ENCODE results near the gene GLB1L. TPM values are rescaled to one million over a fixed set of nuclear protein-coding genes. Genes with fewer than 3 reads are reported as not detected.

GLB1L gene
- total RNA-seq, 1 experiment from 2014 or later, result 6.9 TPM

GRCh38 chr2:219291394-219291793 lies 46.1 kb upstream of the GLB1L start:
- peaks cover 7% of the 10 kb centered on the region for H3K4me1 ChIP-seq (ENCODE audit: insufficient read depth, low read length, poor library complexity, severe bottlenecking)
- no peak overlapping the region for H3K4me3 ChIP-seq (ENCODE audit: low read depth, low read length, poor library complexity, severe bottlenecking)
- H3K27me3 ChIP-seq (replicated peaks; ENCODE audit: insufficient read depth, low read depth, low read length, poor library complexity), result no peaks in the 10 kb centered on the region
- no peaks in the 10 kb centered on the region for H3K9me3 ChIP-seq (ENCODE audit: low read depth, low read length, poor library complexity, severe bottlenecking)
- no peaks in the 10 kb centered on the region for H3K36me3 ChIP-seq (ENCODE audit: insufficient read depth, low read length, poor library complexity, severe bottlenecking)
- intact Hi-C loops (cut with micrococcal nuclease; ENCODE audit: unreplicated experiment), result loop anchor here (10.0 kb wide), 2 partner anchors 237 to 437 kb away; partner anchors contain the start of gene WNT6
- CTCF ChIA-PET, result no interaction called here
- DNase-seq (ENCODE audit: low spot score), result no peak
- H3K27ac ChIP-seq (ENCODE audit: low read depth, low read length, poor library complexity, severe bottlenecking), result no peak overlapping the region
- BruUV-seq (replicated peaks), result no TSS peak
- POLR2A ChIA-PET (ENCODE audit: low non-redundant PET), result no interaction called here
- no peak for TF ChIP-seq EZH2 (IDR thresholded peaks at IDR 0.05; ENCODE audit: borderline replicate concordance, low read depth, low read length, poor library complexity, severe bottlenecking)
- TF ChIP-seq CTCF (conservative IDR thresholded peaks at IDR 0.05; ENCODE audit: low read depth, low read length), result no peak

GRCh38 chr2:219290381-219291171 lies 45.3 kb upstream of the GLB1L start:
- DNase-seq (ENCODE audit: low spot score), result no peak
- no TSS peak for BruUV-seq (replicated peaks)
- H3K9me3 ChIP-seq (ENCODE audit: low read depth, low read length, poor library complexity, severe bottlenecking), result no peaks in the 10 kb centered on the region
- TF ChIP-seq CTCF (conservative IDR thresholded peaks at IDR 0.05; ENCODE audit: low read depth, low read length), result no peak
- TF ChIP-seq EZH2 (IDR thresholded peaks at IDR 0.05; ENCODE audit: borderline replicate concordance, low read depth, low read length, poor library complexity, severe bottlenecking), result no peak
- no peak overlapping the region for H3K4me3 ChIP-seq (ENCODE audit: low read depth, low read length, poor library complexity, severe bottlenecking)
- no peaks in the 10 kb centered on the region for H3K27me3 ChIP-seq (replicated peaks; ENCODE audit: insufficient read depth, low read depth, low read length, poor library complexity)
- no peak overlapping the region for H3K27ac ChIP-seq (ENCODE audit: low read depth, low read length, poor library complexity, severe bottlenecking)
- H3K36me3 ChIP-seq (ENCODE audit: insufficient read depth, low read length, poor library complexity, severe bottlenecking), result no peaks in the 10 kb centered on the region
- intact Hi-C loops (cut with micrococcal nuclease; ENCODE audit: unreplicated experiment), result loop anchor here (10.0 kb wide), 2 partner anchors 236 to 436 kb away; partner anchors contain the start of gene WNT6
- CTCF ChIA-PET, result no interaction called here
- POLR2A ChIA-PET (ENCODE audit: low non-redundant PET), result interaction anchor here (0.6 kb wide), 1 partner anchor 109 kb away, joined by 6 read pairs; no protein-coding TSS in a partner anchor
- H3K4me1 ChIP-seq (ENCODE audit: insufficient read depth, low read length, poor library complexity, severe bottlenecking), result peaks cover 7% of the 10 kb centered on the region

- peaks cover 7% of the 10 kb centered on the region for H3K4me1 ChIP-seq (ENCODE audit: insufficient read depth, low read length, poor library complexity, severe bottlenecking)
- no peaks in the 10 kb centered on the region for H3K27me3 ChIP-seq (replicated peaks; ENCODE audit: insufficient read depth, low read depth, low read length, poor library complexity)
- no peak overlapping the region for H3K4me3 ChIP-seq (ENCODE audit: low read depth, low read length, poor library complexity, severe bottlenecking)
- peak; percentile 56 for DNase-seq (ENCODE audit: low spot score)
- no peaks in the 10 kb centered on the region for H3K9me3 ChIP-seq (ENCODE audit: low read depth, low read length, poor library complexity, severe bottlenecking)
- no peak overlapping the region for H3K27ac ChIP-seq (ENCODE audit: low read depth, low read length, poor library complexity, severe bottlenecking)
- BruUV-seq (replicated peaks), result no TSS peak
- intact Hi-C loops (cut with micrococcal nuclease; ENCODE audit: unreplicated experiment), result loop anchor here (10.0 kb wide), 2 partner anchors 235 to 435 kb away; partner anchors contain the start of gene WNT6
- no peak for TF ChIP-seq CTCF (conservative IDR thresholded peaks at IDR 0.05; ENCODE audit: low read depth, low read length)
- TF ChIP-seq EZH2 (IDR thresholded peaks at IDR 0.05; ENCODE audit: borderline replicate concordance, low read depth, low read length, poor library complexity, severe bottlenecking), result no peak
- ChIA-PET CTCF (no interaction called here), POLR2A (ENCODE audit: low non-redundant PET) (no interaction called here)
- peaks cover 2% of the 10 kb centered on the region for H3K36me3 ChIP-seq (ENCODE audit: insufficient read depth, low read length, poor library complexity, severe bottlenecking)
These were observed 44.5 kb upstream of the GLB1L start for GRCh38 chr2:219289537-219290361.
